Stomach (tissue), 9 donors: ENCODE measurements around the gene SULT6B1. TPM values are rescaled to one million over a fixed set of nuclear protein-coding genes. Genes with fewer than 3 reads are reported as not detected.
"Not testable (repeated sequence)": the region's sequence is repeated elsewhere in the genome, so short reads cannot be mapped to it uniquely, and the experiment has no call there.

Experiments
- DNase-seq, 2 donors: peaks; one replicate each; pipeline versions ENCODE4 v3.0.0 to v3.0.0-alpha.2; 2013 to 2019
- H3K27ac ChIP-seq, 5 donors: fragments of 200-600 bp in 4 of 5; sonication (generic) in 4 of 5; one replicate each; pipeline ENCODE4 v1.5.1; 2013 to 2019; ENCODE audit warnings: mild to moderate bottlenecking in 1 of 5, moderate library complexity in 1 of 5
- H3K27me3 ChIP-seq, 3 donors: fragments of 200-600 bp; sonication (generic); one replicate each; pipeline ENCODE4 v1.5.1; 2017 to 2019; ENCODE audit warnings: mixed run types in 1 of 3
- H3K36me3 ChIP-seq, 4 donors: fragments of 200-600 bp; sonication (generic); 1 replicate in 3 of 4; 2 replicates in 1 of 4; pipeline ENCODE4 v1.5.1; 2016 to 2019
- H3K4me1 ChIP-seq, 4 donors: fragments of 200-600 bp; sonication (generic); one replicate each; pipeline ENCODE4 v1.5.1; 2016 to 2019
- H3K4me3 ChIP-seq, 4 donors: fragments of 200-600 bp; sonication (generic) in 3 of 4; one replicate each; pipeline ENCODE4 v1.5.1; 2016 to 2019; ENCODE audit warnings: mild to moderate bottlenecking in 1 of 4
- H3K9me3 ChIP-seq, 4 donors: fragments of 200-600 bp; sonication (generic); one replicate each; pipeline ENCODE4 v1.5.1; 2016 to 2019
- CTCF ChIP-seq, 7 experiments: fragments of 450-650 bp in 4 of 7; fragments of 200-600 bp in 3 of 7; sonication (generic) in 3 of 7; IDR thresholded peaks; one replicate each; pipeline ENCODE4 v1.5.1; 2016 to 2019; ENCODE audit warnings: antibody characterized with exemption in 7 of 7, control low read depth in 2 of 7, mild to moderate bottlenecking in 1 of 7
- EP300 ChIP-seq: sonication (generic); formaldehyde crosslinking; IDR thresholded peaks from one replicate; pipeline ENCODE4 v1.6.1; 2017; ENCODE audit warnings: antibody characterized with exemption
- POLR2A ChIP-seq, 4 donors: fragments of 450-650 bp; IDR thresholded peaks; one replicate each; pipeline ENCODE4 v1.6.1; 2016; ENCODE audit warnings: antibody characterized with exemption in 4 of 4, control low read depth in 2 of 4, mild to moderate bottlenecking in 1 of 4, moderate library complexity in 1 of 4
- POLR2AphosphoS5 ChIP-seq, 3 donors: sonication (generic); formaldehyde crosslinking; IDR thresholded peaks; one replicate each; pipeline ENCODE4 v1.6.1; 2016; ENCODE audit warnings: antibody characterized with exemption in 3 of 3
- WGBS, 5 donors: extraction: QIAGEN DNeasy Blood & Tissue Kit in 3 of 5; methylation state at CpG; one replicate each; pipeline versions ENCODE4 v1.1.5 to v1.1.7; 2013 to 2018; 5-methylcytosine and 5-hydroxymethylcytosine counted together
- intact Hi-C: fragments of 100-400 bp; cut with DNase I; formaldehyde crosslinking; loops from one replicate; pipeline ENCODE4 v1.15.1; 2023; ENCODE audit warnings: low total_unique reads
- polyA plus RNA-seq, 3 donors: library from polyadenylated mRNA; stranded (reverse); fragments of 200-250 nt; gene quantifications; one replicate each; pipeline ENCODE4 v1.2.3, GENCODE V29; 2013
- total RNA-seq, 5 donors: library from RNA; depleted of rRNA; stranded (reverse); fragments of >200 nt; gene quantifications; one replicate each; pipeline versions ENCODE4 v1.1.0 to v1.2.3, GENCODE V29; 2014 to 2016
- donor health status: healthy with polysubstance abuse.
- donor health status: Bipolar disorder and iron deficiency.
- donor health status: healthy.

Gene SULT6B1
- total and polyA plus RNA-seq, 8 donors, result not detected

- H3K4me1 ChIP-seq, result peaks cover 23 to 69% (median 46%) of the 10 kb centered on the region in 4 donors
These were observed 40.3 kb upstream of the SULT6B1 start for GRCh38 chr2:37228788-37229187.

GRCh38 chr2:37226863-37227262 is 38.4 kb upstream of the SULT6B1 start:
- intact Hi-C loops, result no loop called here
- H3K4me3 ChIP-seq, result no peak overlapping the region

More at GRCh38 chr2:37228788-37229187, 40.3 kb upstream of the SULT6B1 start:
- no peaks in the 10 kb centered on the region for H3K9me3 ChIP-seq
- peaks cover 10 to 27% (median 25%) of the 10 kb centered on the region in 4 donors for H3K36me3 ChIP-seq
- no peaks in the 10 kb centered on the region for H3K27me3 ChIP-seq
- no peak for DNase-seq
- intact Hi-C loops, result no loop called here
- TF ChIP-seq POLR2A (IDR thresholded peaks at IDR 0.05), result no peak
- no peak for TF ChIP-seq POLR2AphosphoS5 (IDR thresholded peaks at IDR 0.05)
- TF ChIP-seq EP300, result no peak
- no peak for TF ChIP-seq CTCF (IDR thresholded peaks at IDR 0.05)
- H3K27ac ChIP-seq, result no peak overlapping the region
- H3K4me3 ChIP-seq, result no peak overlapping the region
- WGBS, 5 donors, result 91 to 96% (median 95%) methylated on average over 3 of the region's 3 CpGs

GRCh38 chr2:37225129-37225528 is 36.7 kb upstream of the SULT6B1 start:
- H3K27ac ChIP-seq, H3K27me3 ChIP-seq, intact Hi-C loops, H3K9me3 ChIP-seq, H3K4me3 ChIP-seq, DNase-seq: not testable (repeated sequence)
- Histone ChIP-seq H3K4me1 (peaks cover 8 to 48% (median 28%) of the 10 kb centered on the region in 4 donors), H3K36me3 (peaks cover 27 to 64% (median 62%) of the 10 kb centered on the region in 4 donors)
- WGBS, 5 donors, result 67% methylated on average over 1 of the region's 2 CpGs; no CpG with 5 or more reads in 4 of the 5 donors

More at GRCh38 chr2:37226863-37227262, 38.4 kb upstream of the SULT6B1 start:
- H3K4me1 ChIP-seq, result peaks cover 13 to 54% (median 34%) of the 10 kb centered on the region in 4 donors
- 93 to 98% (median 94%) methylated on average over 4 of the region's 4 CpGs for WGBS, 5 donors
- TF ChIP-seq CTCF (IDR thresholded peaks at IDR 0.05) (no peak), POLR2A (IDR thresholded peaks at IDR 0.05) (no peak), POLR2AphosphoS5 (IDR thresholded peaks at IDR 0.05) (no peak), EP300 (no peak)
- no peaks in the 10 kb centered on the region for H3K9me3 ChIP-seq
- H3K27me3 ChIP-seq, result no peaks in the 10 kb centered on the region
- peaks cover 15 to 47% (median 45%) of the 10 kb centered on the region in 4 donors for H3K36me3 ChIP-seq
- DNase-seq, result no peak
- no peak overlapping the region for H3K27ac ChIP-seq

- no peaks in the 10 kb centered on the region for H3K9me3 ChIP-seq
- TF ChIP-seq CTCF (IDR thresholded peaks at IDR 0.05) (no peak), POLR2A (IDR thresholded peaks at IDR 0.05) (no peak), EP300 (no peak), POLR2AphosphoS5 (IDR thresholded peaks at IDR 0.05) (no peak)
- no peaks in the 10 kb centered on the region for H3K27me3 ChIP-seq
- no peak overlapping the region for H3K27ac ChIP-seq
- WGBS, 5 donors, result 93 to 98% (median 97%) methylated on average over 1 of the region's 1 CpG
- DNase-seq, result no peak
- peaks cover 0 to 37% (median 18%) of the 10 kb centered on the region in 4 donors for H3K4me1 ChIP-seq
- H3K36me3 ChIP-seq, result peaks cover 27 to 75% (median 73%) of the 10 kb centered on the region in 4 donors
- intact Hi-C loops, result no loop called here
- no peak overlapping the region for H3K4me3 ChIP-seq
These were observed 35.6 kb upstream of the SULT6B1 start for GRCh38 chr2:37224063-37224462.

GRCh38 chr2:37223131-37223530 is 34.7 kb upstream of the SULT6B1 start:
- Histone ChIP-seq H3K27me3 (no peaks in the 10 kb centered on the region), H3K27ac (no peak overlapping the region), H3K4me3 (no peak overlapping the region), H3K36me3 (peaks cover 30 to 78% (median 75%) of the 10 kb centered on the region in 4 donors), H3K4me1 (peaks cover 0 to 31% (median 15%) of the 10 kb centered on the region in 4 donors), H3K9me3 (no peaks in the 10 kb centered on the region)
- intact Hi-C loops, result no loop called here
- WGBS, 5 donors, result 96 to 98% (median 98%) methylated on average over 4 of the region's 4 CpGs
- no peak for TF ChIP-seq POLR2A (IDR thresholded peaks at IDR 0.05)
- TF ChIP-seq CTCF (IDR thresholded peaks at IDR 0.05), result no peak
- no peak for TF ChIP-seq POLR2AphosphoS5 (IDR thresholded peaks at IDR 0.05)
- no peak for TF ChIP-seq EP300
- DNase-seq, result no peak
